Measurements from ENCODE around the gene FAM240A.

Gene FAM240A

DNA sequence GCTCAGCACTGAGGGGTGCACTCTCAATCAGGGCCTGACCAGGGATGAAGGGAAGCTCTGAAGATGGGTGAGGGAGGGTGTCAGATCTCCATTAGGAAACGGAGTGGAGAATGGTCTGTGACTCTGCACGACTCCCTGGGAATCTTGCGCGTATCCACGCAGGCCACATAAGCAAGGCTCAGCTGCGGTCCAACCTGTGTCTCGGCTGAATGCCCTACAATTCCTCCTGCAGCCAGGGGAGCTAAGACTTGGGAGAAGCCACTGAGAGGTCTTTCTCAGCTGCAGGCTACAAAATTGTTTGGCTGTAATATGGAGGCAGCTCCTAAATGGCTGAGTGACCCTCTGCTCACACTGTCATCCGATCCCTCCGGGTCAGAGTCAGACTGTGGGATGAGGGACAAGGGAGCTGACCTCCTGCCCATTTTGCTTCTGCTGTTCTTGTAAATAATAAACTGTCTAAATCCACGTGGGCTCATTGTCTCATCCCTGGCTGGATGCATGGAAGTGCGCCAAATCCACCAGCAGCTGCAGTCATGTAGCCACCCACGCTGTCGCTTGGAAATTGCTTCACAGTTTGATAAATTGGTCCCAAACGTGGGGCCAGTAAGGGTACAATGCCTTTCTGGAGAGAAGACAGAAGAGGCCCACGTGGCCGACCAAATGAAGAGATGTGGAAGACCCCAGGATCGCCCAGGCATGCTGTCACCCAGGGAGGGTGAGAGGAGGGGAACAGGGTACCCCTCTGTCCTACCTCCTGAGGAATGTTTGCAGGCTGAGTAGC lies 50.6 kb downstream of the FAM240A start:
- DNase-seq (ENCODE audit: low read depth) = peak; percentile 52

DNA sequence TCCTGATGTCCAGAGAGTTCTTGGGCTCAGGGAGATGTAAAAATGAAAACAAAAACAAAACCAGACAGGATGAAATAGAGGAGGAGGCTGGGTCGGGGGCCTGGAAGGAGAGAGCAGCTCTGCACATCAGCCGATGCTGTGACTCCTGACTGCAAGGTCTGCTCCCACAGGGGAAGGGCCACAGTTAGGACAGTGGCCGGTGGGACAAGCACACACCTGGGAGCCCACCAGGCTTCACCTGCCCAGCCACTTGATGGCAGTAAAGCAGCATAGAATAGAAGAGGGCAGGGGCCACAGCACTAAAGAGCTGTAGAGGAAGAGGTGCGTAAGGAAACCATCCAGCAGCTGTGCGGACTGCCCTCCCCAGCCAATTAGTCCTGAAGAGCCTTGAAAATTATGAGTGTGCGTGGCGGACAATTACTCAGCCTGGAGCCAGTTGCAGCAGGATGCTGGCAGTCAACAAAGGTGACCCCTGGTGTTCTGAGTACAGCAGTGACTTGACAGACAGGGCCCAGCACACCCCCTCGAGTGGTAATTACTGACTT lies 51.3 kb downstream of the FAM240A start:
- DNase-seq (ENCODE audit: low read depth) = peak; percentile 27

DNA sequence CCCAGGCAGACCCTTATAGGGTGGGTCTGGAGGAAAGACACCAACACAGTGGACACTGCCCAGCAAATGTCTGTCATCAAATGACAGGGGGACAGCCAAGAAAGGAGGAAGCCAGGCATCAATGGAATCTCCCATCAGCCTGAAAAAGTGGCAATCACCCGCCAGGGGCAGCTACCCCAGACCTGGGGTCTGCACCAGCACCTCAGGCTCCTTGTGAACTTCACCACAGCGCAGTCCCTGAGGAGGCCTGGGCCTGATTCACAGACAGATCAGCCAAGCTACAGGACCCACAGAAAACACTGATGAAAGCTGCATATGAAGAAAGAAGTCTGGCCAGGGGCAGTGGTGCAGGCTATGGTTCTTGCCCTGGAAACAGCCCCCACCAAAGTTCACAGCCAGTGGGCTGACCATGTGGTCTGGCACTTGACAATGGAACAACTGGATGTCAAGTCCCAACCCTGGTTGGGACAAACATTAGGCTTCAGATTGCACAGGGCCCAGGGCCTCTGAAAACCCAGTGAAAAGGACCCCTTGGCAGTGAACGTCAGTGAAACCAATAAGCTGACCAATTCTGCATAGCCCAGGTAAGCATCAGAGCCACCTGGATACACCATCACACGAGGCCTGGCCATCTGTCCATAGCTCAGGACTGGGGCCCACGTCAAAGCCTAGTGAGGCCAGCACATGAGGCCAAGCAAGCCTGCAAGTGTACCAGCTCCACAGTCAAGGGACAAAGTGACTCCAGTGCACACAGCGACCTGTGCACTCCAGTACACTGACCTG lies 52.1 kb downstream of the FAM240A start:
- DNase-seq (ENCODE audit: low read depth) = no peak

DNA sequence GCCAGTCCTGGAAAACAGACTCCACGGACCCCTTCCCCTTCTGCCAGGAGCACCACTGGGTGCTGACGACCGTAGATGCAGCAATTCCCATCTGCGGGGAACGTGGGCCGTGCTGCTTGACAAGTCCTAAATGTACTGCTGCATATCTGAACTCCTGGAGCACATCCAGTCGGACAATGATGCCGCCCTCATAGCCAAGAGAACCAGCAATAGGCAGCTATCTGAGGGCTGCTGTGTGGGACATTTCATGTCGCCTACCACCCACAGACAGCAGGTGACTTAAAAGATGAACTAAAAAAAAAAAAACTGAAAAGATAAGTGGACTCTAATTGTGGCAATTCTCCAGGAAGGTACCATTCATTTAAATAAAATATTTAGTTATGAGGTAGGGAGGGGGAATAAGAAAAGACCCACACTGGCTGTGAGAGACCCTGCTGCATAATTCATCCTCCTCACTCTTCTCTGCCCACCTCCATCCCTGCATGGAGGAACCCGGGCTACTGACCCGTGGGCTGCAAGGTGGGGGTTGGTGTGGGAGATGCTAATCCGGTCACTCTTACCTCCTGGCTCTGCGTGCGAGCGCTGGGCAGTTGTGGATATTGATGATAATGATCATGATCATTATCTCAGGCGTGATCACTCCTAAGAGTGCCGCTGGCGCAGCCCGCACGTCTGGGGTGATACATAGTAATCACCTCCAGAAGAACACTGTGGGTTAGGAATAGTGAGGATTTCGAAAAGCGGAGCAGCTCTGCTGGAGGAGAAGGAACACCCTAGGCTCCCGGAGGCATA lies 52.8 kb downstream of the FAM240A start:
- no peak for DNase-seq (ENCODE audit: low read depth)

DNA sequence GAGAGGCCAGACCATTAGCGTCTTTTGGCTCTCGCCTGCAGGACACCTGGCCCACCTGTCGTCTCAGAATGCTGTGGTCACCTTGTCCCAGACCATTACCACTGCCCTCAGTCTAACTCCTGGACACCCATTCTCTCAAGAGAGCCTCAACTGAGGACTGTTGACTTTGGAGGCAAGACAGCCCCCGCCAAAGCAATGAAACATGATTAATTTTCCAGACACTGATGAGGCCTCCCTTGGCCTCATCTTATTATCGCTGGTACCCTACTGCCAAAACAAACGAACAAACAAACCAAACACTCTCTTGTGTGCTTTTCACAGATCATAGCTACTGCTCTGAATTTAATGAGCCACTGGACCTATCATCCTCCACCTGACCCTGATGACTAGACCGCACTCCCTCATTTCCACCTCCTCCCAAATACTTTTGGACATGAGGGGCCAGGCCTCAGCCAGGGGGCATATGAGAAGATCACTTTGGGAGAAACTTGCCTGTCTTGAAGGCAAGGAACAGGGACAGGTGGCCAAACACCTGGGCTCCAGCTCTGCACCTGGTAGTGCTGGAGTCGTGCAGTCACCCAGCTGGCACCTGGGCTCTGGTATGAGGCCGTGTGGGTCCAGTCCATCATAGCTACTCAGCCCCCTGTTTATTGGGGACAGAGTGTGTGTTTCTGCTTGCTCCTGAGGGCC lies 53.6 kb downstream of the FAM240A start:
- DNase-seq (ENCODE audit: low read depth) = no peak

DNA sequence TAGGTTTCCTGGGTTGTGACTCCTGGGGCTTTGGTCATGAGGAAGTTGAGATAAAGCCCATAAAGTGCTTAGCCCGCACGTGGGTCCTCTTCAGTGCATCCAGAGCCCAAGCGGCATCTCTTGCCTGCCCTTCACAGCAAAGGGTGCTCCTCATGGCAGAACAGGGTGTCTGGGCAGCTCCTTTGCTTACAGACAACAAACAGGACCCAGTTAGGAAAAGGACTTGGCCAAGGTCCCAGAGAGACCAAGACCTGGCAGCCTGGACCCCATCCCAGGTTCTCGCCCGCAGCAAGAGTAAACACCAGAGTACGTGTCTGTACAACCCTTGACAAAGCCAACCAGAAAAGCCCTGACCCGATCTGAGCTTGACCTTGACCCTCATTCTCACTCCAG lies 54.1 kb downstream of the FAM240A start:
- no peak for DNase-seq (ENCODE audit: low read depth)

DNA sequence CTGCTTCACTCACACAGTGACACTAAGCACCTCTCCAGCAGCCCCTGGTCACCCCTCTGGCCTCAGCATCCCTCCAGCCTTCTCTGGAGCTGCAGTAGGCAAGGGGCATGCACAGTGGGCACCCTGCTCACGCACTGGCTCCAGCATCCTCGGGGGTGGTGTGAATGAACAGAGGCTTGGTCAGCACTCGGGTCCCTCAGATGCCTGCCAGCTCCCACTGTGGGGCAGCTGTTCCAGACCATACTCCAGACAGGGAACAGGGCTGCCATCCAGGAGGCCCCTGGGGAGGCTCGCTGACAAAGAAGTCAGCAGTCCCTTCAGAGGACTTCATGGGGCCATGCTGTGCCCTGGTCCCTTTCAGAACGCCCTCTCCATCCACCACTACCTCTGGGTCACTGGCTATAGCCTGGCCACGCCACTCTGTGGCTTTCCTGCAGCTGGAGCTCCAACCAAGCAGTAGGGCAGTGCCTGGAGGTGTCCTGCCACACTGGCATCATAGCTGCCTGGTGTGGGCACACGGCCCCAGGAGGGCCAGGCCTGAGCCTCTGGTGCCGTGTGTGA lies 54.8 kb downstream of the FAM240A start:
- DNase-seq (ENCODE audit: low read depth) = no peak

DNA sequence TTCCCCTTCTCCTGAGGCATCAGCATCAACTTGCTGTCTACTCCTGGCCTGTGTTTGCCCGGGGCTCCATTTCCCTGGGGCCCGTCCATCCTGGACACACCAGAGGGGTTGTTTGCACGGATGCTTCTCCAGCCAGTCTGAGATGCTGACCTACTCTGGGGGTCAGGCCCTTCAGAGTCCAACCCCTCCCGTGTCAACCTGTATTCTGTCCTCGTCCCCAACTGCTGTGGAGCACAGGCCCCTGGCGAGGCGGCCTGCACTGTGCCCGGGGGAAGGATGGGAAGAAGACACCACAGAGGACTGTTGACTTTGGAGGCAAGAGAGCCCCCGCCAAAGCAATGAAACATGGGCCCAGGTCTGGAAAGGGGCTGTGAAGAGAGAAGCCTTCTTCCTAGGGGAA lies 55.3 kb downstream of the FAM240A start:
- DNase-seq (ENCODE audit: low read depth) = no peak

DNA sequence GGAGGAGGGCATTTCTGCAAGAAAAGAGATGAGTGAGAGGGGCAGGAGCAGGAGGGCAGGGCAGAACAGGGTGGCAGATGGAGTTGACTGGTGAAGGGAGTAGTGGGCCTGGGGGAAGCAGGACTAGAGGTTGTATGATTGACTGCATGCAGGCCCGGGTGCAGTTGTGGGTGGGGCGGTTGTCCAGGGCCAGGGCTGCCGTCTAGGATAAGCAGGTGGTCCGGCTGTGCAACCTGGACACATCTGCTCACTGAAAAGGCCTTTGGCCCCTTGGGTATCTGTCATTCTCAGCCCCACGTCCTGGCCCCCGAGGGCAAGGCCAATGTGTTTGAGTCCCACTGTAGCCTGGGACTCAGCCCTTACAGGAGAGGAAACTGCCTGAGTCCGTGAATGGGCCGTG lies 55.8 kb downstream of the FAM240A start:
- no peak for DNase-seq (ENCODE audit: low read depth)

DNA sequence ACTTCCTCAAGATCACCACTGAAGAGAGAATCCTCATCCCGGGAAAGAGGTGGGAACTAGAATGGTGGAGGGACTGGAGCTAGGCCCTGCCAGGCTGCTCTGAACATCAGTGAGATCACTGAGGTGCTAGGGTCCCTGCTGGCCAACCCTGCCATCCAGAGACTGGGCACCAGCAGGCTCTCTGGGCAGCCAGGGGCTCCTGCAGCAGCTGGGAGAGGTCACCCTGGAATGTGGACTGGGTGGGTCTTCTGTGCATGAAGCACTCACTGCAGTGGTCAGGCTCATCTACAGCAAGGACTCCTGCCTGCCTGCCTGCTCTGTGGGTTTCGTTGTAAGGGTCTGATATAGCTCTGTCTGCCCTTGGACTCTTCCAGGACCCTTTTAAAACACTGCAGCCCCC lies 56.3 kb downstream of the FAM240A start:
- no peak for DNase-seq (ENCODE audit: low read depth)

DNA sequence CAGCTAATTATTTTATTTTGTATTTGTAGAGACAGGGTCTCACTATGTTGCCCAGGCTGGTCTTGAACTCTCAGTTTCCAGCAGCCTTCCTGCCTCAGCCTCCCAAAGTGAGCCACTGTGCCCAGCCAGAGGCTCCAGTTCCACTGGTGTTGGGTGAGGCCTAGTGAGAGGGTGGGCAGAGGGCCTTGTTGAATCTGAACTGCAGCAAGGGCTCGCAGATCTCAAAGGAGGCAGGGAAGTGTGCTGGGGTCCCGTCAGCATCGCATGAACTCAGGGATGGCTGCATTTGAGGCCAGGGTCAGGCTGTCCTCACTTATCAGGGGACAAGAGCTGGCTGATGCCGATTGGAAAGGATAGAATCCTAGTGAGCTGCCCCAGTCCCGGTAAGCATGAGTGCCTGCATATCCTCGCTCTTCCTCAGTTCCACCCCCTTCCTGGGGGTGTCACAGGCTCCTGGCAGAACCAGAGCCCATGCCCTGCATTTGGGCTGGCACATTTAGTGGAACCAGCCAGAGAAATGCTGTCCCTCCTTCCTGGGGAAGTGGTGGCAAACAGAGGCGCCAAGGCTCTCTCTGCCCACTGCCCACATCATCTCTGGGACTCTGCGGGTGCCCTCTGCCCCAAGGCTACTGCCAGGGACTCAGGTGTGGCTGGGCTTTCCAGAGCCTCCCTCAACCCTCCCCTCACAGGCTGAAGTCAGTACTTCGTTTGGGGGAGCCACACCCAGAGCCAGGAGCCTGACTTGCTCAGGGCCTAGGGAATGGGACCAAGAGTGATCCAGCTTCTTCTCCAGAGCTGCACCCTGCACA lies 57.1 kb downstream of the FAM240A start:
- no peak for DNase-seq (ENCODE audit: low read depth)

DNA sequence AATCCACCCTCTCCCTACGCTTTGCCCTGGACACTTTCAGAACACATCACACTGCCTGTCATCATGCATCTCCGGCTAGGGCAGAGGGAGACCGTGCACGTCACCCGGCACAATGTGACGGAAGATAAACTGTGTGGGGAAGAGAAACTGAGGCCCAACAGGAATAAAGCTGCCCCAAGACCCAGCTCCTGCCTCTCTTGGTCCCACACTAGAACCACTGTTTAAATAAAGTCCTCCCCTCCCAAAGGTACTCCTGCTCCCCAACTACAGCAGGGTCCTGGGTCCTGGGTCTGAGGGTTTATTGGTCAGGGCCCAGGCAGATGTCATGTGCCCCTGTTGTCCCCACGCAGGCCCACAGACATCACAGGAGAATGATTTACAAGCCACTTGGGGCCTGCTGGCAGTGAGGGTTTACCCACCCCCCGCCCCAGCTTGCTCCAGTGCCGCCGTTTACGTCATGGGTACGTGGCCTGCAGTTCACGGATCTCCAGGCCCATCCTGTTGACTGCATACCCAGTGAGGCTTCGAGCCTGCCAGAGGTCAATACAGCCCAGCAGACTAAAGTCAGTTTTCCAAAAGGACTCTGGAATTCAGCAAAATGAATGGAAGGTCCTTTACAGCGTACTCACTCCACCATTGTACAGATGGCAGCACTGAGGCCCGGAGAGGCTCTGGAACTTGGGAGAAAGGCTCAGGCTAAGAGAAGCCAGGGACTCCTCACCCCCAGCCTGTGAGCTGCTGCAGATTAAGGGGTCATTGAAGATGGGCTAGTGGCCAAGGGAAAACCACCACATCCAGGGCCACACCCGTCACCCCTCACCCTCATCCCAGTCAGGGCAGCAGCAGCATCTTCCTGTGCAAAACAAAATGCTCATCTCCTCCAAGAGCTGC lies 57.9 kb downstream of the FAM240A start:
- DNase-seq (ENCODE audit: low read depth) = no peak

DNA sequence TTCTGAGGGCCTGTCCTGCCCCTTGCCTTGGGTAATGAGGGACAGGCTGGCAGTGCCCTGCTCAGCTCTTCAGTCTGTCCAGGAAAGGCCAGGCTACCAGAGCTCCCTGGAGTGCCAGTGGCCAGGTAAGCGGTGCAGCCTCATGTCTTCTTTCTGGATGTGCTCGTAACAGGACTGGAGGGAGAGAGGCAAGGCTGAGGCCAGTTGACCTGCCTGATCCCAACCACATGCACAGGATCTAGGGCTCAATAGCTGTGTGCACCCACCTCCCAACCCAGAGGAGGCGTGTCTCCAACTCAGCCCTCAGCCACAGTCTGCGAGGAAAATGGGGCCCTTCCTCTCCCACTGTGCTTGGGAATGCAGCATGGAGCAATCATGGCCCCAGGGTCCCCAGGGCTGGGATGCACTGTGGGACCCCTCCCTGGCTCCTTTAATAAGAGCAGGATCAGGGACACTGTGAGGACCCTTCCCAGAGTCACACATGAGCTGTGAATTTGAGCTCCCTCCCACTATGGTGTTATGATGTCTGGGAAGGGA lies 58.6 kb downstream of the FAM240A start:
- no peak for DNase-seq (ENCODE audit: low read depth)

DNA sequence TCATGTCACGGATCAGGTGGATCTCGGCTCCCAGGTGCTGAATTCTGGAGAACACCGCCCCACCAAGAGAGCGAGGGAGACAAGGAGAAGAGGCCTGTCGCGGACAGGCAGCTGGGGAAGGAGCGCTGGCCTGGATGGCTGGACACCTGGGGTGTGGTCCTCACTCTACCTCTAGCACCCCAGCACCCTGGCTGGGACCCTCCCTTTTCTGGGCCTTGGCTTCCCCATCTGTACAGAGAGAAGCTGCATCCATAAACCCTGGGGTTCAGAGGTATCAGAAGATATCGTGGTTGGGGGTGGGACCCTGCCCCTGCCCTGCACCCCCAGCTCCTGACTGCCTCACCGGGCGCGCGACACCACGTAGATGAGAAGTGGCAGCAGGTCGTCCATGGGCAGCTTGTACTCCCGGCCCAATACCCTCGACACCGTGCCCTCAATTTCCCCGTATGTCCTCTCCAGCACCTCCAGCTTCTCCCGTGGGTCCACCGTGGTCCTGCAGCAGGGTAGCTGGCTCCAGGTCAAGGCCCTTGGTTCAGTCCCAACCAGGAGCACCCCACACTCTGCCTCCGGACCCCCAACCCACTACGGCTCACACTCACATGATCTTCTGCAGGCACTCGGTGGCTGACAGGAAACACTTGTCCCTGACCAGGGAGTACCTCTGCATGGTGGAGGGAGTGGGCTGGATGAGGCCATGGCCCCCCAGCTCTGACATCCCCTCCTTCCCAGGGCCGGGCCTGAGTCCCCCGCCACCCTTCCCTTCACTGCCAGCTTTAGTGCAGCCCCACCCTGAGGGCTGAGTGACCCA lies 59.4 kb downstream of the FAM240A start:
- DNase-seq (ENCODE audit: low read depth) = no peak

DNA sequence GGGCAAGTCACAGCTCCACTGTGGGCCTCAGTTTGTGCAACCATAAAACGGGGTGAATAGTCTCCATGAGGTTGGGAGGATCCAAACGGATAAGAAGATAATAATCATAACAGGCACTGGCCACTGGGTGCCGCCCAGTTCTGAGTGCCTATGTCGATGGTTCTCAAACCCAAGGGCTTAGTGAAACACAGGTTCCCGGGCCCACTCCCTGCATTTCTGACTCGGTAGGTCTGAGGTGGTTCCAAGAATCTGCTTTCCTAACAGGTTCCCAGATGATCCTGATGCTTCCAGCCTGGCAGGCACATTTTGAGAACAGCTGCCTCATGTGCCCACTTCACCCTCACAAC lies 60.0 kb downstream of the FAM240A start:
- no peak for DNase-seq (ENCODE audit: low read depth)

DNA sequence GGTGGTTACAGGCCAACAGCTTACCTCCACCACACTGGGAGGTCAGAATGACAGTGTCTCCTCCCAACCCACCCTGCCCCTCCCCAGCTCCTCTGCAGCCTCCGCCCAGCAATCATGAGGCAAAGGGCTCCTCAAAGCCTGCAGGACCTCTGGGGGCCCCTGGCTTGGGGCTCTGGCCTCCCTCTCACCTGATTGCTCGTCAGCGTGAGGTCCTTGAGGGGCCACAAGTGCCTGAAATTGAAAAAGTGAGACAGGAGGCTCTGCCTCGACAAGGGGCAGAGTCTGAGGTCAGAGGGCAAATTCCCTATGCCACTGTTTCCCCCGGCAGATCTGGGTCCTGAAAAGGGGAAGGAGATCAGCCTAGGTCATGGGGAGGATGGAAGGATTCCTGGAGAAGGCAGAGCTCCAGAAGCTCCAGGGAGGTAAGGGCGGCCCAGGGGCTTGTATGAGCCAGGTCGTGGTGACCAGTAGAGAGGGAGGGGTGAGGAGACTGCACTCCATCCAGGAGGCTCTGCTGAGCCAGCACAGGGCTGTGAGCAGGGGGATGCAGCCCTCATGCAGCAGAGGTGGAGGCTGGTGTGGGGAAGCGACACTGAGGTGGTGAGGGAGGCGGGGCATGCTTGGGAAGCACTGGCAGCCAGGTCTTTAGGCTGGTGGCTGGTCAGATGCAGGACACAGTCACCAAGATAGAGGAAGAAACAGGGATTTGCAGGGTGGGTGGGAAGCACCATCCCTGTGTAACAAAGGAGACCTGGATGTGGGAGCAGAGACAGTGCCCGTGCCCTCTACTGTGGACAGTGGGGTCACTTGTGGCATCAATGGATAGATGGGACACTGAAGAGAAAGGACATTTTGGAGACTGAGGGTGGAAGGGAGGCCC lies 61.1 kb downstream of the FAM240A start:
- DNase-seq (ENCODE audit: low read depth) = no peak

DNA sequence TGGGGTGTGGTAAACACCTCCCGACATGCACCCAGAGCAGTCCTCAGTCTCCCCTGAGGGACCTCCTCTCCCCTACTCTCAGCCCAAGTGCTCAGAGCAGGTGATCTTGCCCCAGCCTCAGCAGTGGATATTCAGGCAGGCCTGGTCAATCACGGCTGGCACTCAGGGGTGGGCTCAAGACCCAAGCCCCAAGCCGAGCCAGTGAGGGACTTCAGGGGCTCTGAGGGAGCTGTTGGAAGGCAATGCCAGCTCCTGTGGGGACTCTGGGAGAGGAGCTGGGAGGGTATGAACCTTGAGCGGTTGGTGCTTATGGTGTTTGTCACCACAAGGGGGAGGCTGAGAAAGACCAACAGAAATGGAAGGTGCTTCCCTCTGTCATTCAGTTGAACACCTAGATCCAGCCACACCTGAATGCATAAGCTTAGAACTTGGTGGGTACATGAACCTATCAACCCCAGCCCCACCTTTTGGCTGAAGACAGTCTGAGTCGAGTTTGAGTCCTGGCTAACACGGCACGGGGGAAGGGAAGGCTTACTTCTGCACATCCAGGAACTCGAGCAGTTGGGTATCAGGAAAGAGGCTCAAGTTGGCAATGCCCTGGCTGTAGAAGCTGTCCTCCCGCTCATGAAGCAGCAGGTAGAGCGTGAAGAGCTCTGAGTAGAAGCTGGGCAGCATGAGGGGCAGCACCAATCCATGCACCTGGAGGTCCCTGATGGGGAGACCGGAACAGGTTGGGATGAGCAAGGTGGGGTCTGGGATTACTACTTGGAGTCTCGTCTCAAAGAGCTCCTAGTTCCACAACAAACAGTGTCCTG lies 61.9 kb downstream of the FAM240A start:
- no peak for DNase-seq (ENCODE audit: low read depth)

Measured in EH (cell line).